HG03175 (cell line): ENCODE results near the gene GRID2.

Source experiments
- ATAC-seq: cut with Tn5 transposase; IDR thresholded peaks from one replicate; pipeline ENCODE4 v1.9.1; 2021; ENCODE audit warnings: mild to moderate bottlenecking, moderate library complexity; ENCODE audit not compliant: unreplicated experiment

The GRID2 gene

GRCh38 chr4:93467484-93468155 is 1163.9 kb downstream of the GRID2 start:
- ATAC-seq: no peak

GRCh38 chr4:93469560-93469959 is 1165.8 kb downstream of the GRID2 start:
- ATAC-seq: no peak

GRCh38 chr4:93475730-93476129 is 1172.0 kb downstream of the GRID2 start:
- no peak for ATAC-seq

- no peak for ATAC-seq
Observed at GRCh38 chr4:93478805-93479204, 1175.0 kb downstream of the GRID2 start.

- no peak for ATAC-seq
Observed at GRCh38 chr4:93480452-93480851, 1176.7 kb downstream of the GRID2 start.

GRCh38 chr4:93495346-93495745 is 1191.6 kb downstream of the GRID2 start:
- ATAC-seq: no peak

- ATAC-seq: no peak
Observed at GRCh38 chr4:93501244-93501643, 1197.5 kb downstream of the GRID2 start.

- ATAC-seq: no peak
Observed at GRCh38 chr4:93501946-93502345, 1198.2 kb downstream of the GRID2 start.

GRCh38 chr4:93502991-93503390 is 1199.2 kb downstream of the GRID2 start:
- no peak for ATAC-seq

- ATAC-seq: no peak
Observed at GRCh38 chr4:93513851-93514250, 1210.1 kb downstream of the GRID2 start.

- no peak for ATAC-seq
Observed at GRCh38 chr4:93515208-93515607, 1211.4 kb downstream of the GRID2 start.

GRCh38 chr4:93529692-93530372 is 1226.1 kb downstream of the GRID2 start:
- no peak for ATAC-seq

GRCh38 chr4:93532234-93532633 is 1228.5 kb downstream of the GRID2 start:
- no peak for ATAC-seq

- ATAC-seq: no peak
Observed at GRCh38 chr4:93540562-93540961, 1236.8 kb downstream of the GRID2 start.

GRCh38 chr4:93561842-93562241 is 1258.1 kb downstream of the GRID2 start:
- ATAC-seq: no peak

GRCh38 chr4:93568758-93569157 is 1265.0 kb downstream of the GRID2 start:
- no peak for ATAC-seq

- ATAC-seq: no peak
Observed at GRCh38 chr4:93573285-93573684, 1269.5 kb downstream of the GRID2 start.

GRCh38 chr4:93578942-93579341 is 1275.2 kb downstream of the GRID2 start:
- ATAC-seq: no peak

GRCh38 chr4:93605163-93605562 is 1301.4 kb downstream of the GRID2 start:
- ATAC-seq: no peak

GRCh38 chr4:93617606-93618005 is 1313.8 kb downstream of the GRID2 start:
- ATAC-seq: no peak

- no peak for ATAC-seq
Observed at GRCh38 chr4:93633721-93634120, 1330.0 kb downstream of the GRID2 start.

GRCh38 chr4:93635943-93636342 is 1332.2 kb downstream of the GRID2 start:
- ATAC-seq: no peak

GRCh38 chr4:93645120-93645519 is 1341.4 kb downstream of the GRID2 start:
- no peak for ATAC-seq
